Aorta (tissue), 5 donors: Measurements from ENCODE around the gene FGD2. TPM values are rescaled to one million over a fixed set of nuclear protein-coding genes. Genes with fewer than 3 reads are reported as not detected.
A peak's percentile ranks its signal among the peaks of the same experiment; 100 is the strongest.

Experiments used
- ATAC-seq: fragments of 200-7000 bp; cut with Tn5 transposase; one replicate; pipeline ENCODE4 v1.9.1; 2022; ENCODE audit warnings: moderate library complexity; ENCODE audit not compliant: low FRiP score
- DNase-seq, 2 donors: peaks; one replicate each; pipeline ENCODE4 v3.0.0-alpha.2; 2020
- H3K27ac ChIP-seq, 2 donors: one replicate each; pipeline ENCODE4 v1.5.1; 2013; ENCODE audit warnings: low read length in 2 of 2, mild to moderate bottlenecking in 2 of 2, moderate library complexity in 2 of 2, control low read depth in 1 of 2, inconsistent platforms in 1 of 2, low read depth in 1 of 2
- H3K27me3 ChIP-seq, 2 donors: one replicate each; pipeline ENCODE4 v1.6.1; 2013; ENCODE audit warnings: control low read depth in 1 of 2, low read length in 1 of 2, mild to moderate bottlenecking in 1 of 2, moderate library complexity in 1 of 2; ENCODE audit not compliant: insufficient read depth in 2 of 2, control insufficient read depth in 1 of 2
- H3K36me3 ChIP-seq, 2 donors: one replicate each; pipeline ENCODE4 v1.6.1; 2013; ENCODE audit warnings: control low read depth in 1 of 2, low read length in 1 of 2, mild to moderate bottlenecking in 1 of 2; ENCODE audit not compliant: insufficient read depth in 2 of 2, control insufficient read depth in 1 of 2
- H3K4me1 ChIP-seq, 2 donors: one replicate each; pipeline ENCODE4 v1.6.1; 2013; ENCODE audit warnings: low read length in 2 of 2, control low read depth in 1 of 2, mild to moderate bottlenecking in 1 of 2, moderate library complexity in 1 of 2; ENCODE audit not compliant: insufficient read depth in 2 of 2, control insufficient read depth in 1 of 2
- H3K4me3 ChIP-seq, 2 donors: one replicate each; pipeline ENCODE4 v1.5.1; 2013; ENCODE audit warnings: low read length in 2 of 2, control low read depth in 1 of 2, mild to moderate bottlenecking in 1 of 2
- H3K9me3 ChIP-seq: one replicate; pipeline ENCODE4 v1.6.1; 2013; ENCODE audit warnings: mild to moderate bottlenecking, low read length; ENCODE audit not compliant: control insufficient read depth
- WGBS, 2 donors: extraction: QIAGEN DNeasy Blood & Tissue Kit; methylation state at CpG; one replicate each; pipeline ENCODE4 v1.1.7; 2013; 5-methylcytosine and 5-hydroxymethylcytosine counted together
- intact Hi-C, 2 donors: fragments of 100-400 bp; cut with DNase I; formaldehyde crosslinking; loops; one replicate each; pipeline versions ENCODE4 v1.14.2 to v1.15.0; 2022
- polyA plus RNA-seq, 2 donors: library from polyadenylated mRNA; stranded (reverse); fragments of 200-250 nt; gene quantifications; one replicate each; pipeline ENCODE4 v1.2.3, GENCODE V29; 2013
- total RNA-seq, 2 donors: library from RNA; stranded (reverse); fragmentation: NEBNext Ultra II Directional; extraction: Animal tissue kit (Norgen Biotek cat#: 25700); gene quantifications; one replicate each; pipeline ENCODE4 v1.2.1, GENCODE V29; 2021
- donor health status: healthy with polysubstance abuse.
- donor health status: Bipolar disorder and iron deficiency.
- donor health status: DM: no; HTN: no; CAD: no.
- donor health status: DM: no; HTN: no; CAD: no.
- donor health status: DM: yes; HTN: yes; CAD: no.

The FGD2 gene
- total and polyA plus RNA-seq, 4 donors: 2.2 to 33.9 (median 16.4) TPM

DNA sequence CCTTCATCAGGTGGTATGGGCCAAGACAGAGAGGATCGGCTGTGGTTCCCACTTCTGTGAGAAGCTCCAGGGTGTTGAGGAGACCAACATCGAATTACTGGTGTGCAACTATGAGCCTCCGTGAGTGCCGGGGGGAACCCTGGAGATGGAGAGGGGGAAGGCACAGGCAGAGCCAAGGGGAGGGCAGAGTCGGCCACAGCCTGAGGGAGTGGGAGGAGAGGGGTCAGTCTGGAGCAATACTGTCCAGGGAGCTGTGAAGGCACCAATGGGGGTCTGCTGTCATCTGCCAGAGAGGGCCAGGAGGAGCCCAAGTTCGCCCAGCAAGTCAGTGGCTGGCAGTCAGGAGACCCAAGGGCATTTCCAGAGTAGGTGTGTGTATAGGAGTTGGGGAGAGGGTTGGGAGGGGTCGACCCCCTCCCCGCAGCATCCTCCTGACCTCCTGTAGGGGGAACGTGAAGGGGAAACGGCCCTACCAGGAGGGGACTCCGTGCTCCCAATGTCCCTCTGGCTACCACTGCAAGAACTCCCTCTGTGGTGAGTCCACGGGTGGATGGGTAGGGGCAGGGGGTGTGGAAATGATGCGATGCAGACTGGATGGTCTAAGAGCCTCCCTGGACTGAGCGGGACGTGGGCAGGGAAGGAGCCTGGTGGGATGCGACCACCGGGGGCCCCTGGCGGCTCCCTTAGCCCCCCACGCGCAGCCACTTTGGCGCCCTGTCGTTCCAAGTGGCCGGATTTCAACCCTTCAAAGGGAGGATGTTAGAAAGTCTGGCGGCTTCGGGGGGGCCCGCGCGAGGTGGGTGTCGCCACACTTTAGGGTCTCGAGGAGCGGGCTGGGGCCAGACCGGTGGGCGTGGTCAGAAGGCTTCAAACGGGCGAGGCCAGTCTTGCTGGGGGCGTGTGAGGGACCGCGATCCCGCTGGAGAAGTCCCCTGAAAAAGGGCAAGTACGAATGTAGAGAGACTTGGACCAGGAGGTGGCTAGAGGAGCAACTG is 43.7 kb upstream of the FGD2 start:
- Histone ChIP-seq H3K4me3 (no peak overlapping the region), H3K36me3 (no peaks in the 10 kb centered on the region), H3K4me1 (no peaks in the 10 kb centered on the region), H3K9me3 (no peaks in the 10 kb centered on the region), H3K27ac (no peak overlapping the region), H3K27me3 (no peaks in the 10 kb centered on the region)
- DNase-seq (peak in 1 of 2 donors; percentile 72), ATAC-seq (no peak)
- intact Hi-C loops: no loop called here
- WGBS, 2 donors: 72 to 73% methylated on average over 40 of the region's 40 CpGs

DNA sequence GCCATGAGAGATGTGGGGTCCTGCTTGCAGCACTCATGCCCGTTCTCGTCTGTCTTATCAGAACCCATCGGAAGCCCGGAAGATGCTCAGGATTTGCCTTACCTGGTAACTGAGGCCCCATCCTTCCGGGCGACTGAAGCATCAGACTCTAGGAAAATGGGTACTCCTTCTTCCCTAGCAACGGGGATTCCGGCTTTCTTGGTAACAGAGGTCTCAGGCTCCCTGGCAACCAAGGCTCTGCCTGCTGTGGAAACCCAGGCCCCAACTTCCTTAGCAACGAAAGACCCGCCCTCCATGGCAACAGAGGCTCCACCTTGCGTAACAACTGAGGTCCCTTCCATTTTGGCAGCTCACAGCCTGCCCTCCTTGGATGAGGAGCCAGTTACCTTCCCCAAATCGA is 42.6 kb upstream of the FGD2 start:
- Histone ChIP-seq H3K27me3 (no peaks in the 10 kb centered on the region), H3K4me3 (no peak overlapping the region), H3K27ac (no peak overlapping the region), H3K4me1 (no peaks in the 10 kb centered on the region), H3K9me3 (no peaks in the 10 kb centered on the region), H3K36me3 (peaks cover 0 to 3% of the 10 kb centered on the region in 2 donors)
- intact Hi-C loops: no loop called here
- 85 to 88% methylated on average over 12 of the region's 12 CpGs for WGBS, 2 donors
- ATAC-seq: no peak
- peak; percentile 87 to 90 for DNase-seq

GRCh38 chr6:36963451-36964290 is 41.8 kb upstream of the FGD2 start:
- intact Hi-C loops: no loop called here
- Histone ChIP-seq H3K4me1 (no peaks in the 10 kb centered on the region), H3K36me3 (peaks cover 0 to 6% of the 10 kb centered on the region in 2 donors), H3K27me3 (no peaks in the 10 kb centered on the region), H3K27ac (no peak overlapping the region), H3K4me3 (no peak overlapping the region), H3K9me3 (no peaks in the 10 kb centered on the region)
- ATAC-seq (peak; percentile 26), DNase-seq (peak in 1 of 2 donors; percentile 80)
- 65 to 68% methylated on average over 11 of the region's 11 CpGs for WGBS, 2 donors

DNA sequence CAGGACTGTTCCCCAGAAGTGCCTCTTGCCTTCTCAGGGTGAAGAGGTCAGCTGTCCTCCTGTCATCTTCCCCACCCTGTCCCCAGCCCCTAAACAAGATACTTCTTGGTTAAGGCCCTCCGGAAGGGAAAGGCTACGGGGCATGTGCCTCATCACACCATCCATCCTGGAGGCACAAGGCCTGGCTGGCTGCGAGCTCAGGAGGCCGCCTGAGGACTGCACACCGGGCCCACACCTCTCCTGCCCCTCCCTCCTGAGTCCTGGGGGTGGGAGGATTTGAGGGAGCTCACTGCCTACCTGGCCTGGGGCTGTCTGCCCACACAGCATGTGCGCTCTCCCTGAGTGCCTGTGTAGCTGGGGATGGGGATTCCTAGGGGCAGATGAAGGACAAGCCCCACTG is 41.1 kb upstream of the FGD2 start:
- no peak overlapping the region for H3K27ac ChIP-seq
- H3K27me3 ChIP-seq: no peaks in the 10 kb centered on the region
- ATAC-seq: no peak
- no peak overlapping the region for H3K4me3 ChIP-seq
- no peaks in the 10 kb centered on the region for H3K4me1 ChIP-seq
- H3K9me3 ChIP-seq: no peaks in the 10 kb centered on the region
- no peak for DNase-seq
- intact Hi-C loops: no loop called here
- H3K36me3 ChIP-seq: peaks cover 4 to 10% of the 10 kb centered on the region in 2 donors
- WGBS, 2 donors: 74 to 77% methylated on average over 6 of the region's 6 CpGs

DNA sequence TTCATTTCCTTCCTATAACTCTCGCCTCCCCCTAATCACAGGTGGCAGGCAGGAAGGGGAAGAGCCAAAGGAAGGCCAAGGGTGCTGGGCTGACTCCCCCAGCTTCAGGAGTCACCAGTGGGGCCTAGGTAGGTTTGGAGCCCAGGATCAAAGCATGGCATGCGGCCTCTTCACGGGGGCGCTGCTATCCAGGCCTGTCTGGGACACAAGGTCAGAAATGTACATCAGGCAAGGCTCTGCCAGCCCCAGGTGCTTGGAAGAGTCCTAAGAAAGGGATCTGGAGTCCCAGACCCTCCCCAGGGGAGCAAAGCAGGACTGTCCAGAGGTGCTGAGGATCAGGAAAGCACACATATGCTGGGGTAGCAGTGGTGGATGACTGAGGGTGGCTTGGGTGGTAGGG is 40.5 kb upstream of the FGD2 start:
- H3K27ac ChIP-seq: no peak overlapping the region
- intact Hi-C loops: no loop called here
- no peaks in the 10 kb centered on the region for H3K9me3 ChIP-seq
- no peak overlapping the region for H3K4me3 ChIP-seq
- no peaks in the 10 kb centered on the region for H3K27me3 ChIP-seq
- H3K36me3 ChIP-seq: peaks cover 4 to 10% of the 10 kb centered on the region in 2 donors
- 92 to 93% methylated on average over 4 of the region's 4 CpGs for WGBS, 2 donors
- no peak for DNase-seq
- no peak for ATAC-seq
- no peaks in the 10 kb centered on the region for H3K4me1 ChIP-seq

DNA sequence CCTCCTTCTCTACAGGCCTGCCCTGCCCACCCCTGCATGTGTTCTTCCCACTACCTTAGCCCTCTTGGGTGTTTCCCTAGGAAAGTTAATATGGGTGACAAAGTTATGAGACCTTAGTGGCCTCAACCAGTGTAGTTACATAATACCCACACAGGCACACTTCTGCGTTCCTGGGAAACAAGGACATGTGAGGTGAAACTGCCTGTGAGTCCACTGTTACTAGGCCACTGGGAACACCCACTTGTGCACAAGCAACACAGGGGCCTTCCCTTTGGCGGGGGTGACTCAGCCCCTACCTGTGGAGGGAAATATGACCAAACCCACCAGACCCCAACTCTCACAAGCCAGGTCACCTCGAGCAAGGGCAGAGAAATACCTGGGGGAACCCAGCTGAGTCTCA is 38.2 kb upstream of the FGD2 start:
- intact Hi-C loops: no loop called here
- 81 to 91% methylated on average over 3 of the region's 3 CpGs for WGBS, 2 donors
- H3K27ac ChIP-seq: no peak overlapping the region
- ATAC-seq: no peak
- no peak for DNase-seq
- H3K36me3 ChIP-seq: peaks cover 4 to 18% of the 10 kb centered on the region in 2 donors
- H3K9me3 ChIP-seq: no peaks in the 10 kb centered on the region
- no peaks in the 10 kb centered on the region for H3K27me3 ChIP-seq
- no peaks in the 10 kb centered on the region for H3K4me1 ChIP-seq
- H3K4me3 ChIP-seq: no peak overlapping the region

- Histone ChIP-seq H3K27ac (no peak overlapping the region), H3K36me3 (peaks cover 4 to 18% of the 10 kb centered on the region in 2 donors), H3K27me3 (no peaks in the 10 kb centered on the region), H3K4me1 (no peaks in the 10 kb centered on the region), H3K9me3 (no peaks in the 10 kb centered on the region), H3K4me3 (no peak overlapping the region)
- intact Hi-C loops: no loop called here
- 80 to 86% methylated on average over 4 of the region's 4 CpGs for WGBS, 2 donors
- DNase-seq (no peak), ATAC-seq (no peak)
These were observed 37.7 kb upstream of the FGD2 start for GRCh38 chr6:36967757-36968156.

DNA sequence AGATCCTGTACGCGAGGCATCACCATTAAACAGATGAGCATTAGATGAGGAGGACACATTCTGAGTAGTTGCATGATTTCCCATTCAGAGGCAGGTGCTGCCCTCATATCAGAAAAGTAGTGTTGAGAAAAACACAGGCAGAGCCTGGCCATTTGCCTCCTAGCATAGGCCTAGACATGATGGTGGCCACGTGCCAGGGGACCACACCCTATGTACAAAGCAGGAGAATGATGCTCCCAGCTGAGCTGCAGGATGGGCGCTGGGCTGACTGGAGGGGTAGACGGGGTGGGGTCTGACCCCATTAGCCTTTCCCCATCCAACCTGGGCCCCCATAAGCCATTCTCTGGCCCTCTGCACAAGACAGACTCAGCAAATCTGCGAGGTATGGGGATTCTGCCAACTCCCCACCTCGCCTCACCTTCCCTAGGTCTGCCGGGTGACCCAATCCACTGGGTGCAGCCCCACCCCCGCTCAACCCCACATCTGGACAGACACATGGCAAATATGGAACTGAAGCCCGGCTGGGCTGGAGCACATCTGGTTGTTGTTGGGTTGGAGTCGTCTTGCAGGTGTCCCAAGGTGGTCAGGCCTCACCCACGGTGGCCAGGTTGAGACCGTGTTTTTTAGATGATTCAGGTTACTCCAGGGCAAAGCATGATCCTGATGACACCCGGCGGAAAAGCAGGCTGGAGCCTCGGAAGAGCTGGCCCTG is 37.0 kb upstream of the FGD2 start:
- H3K4me3 ChIP-seq: no peak overlapping the region
- no peaks in the 10 kb centered on the region for H3K27me3 ChIP-seq
- peaks cover 4 to 18% of the 10 kb centered on the region in 2 donors for H3K36me3 ChIP-seq
- intact Hi-C loops: no loop called here
- 85 to 86% methylated on average over 16 of the region's 16 CpGs for WGBS, 2 donors
- H3K27ac ChIP-seq: no peak overlapping the region
- no peaks in the 10 kb centered on the region for H3K4me1 ChIP-seq
- ATAC-seq: no peak
- peak in 1 of 2 donors; percentile 81 for DNase-seq
- no peaks in the 10 kb centered on the region for H3K9me3 ChIP-seq
